Myocyte (in vitro differentiated cells): ENCODE measurements around the gene CD93. TPM values are rescaled to one million over a fixed set of nuclear protein-coding genes. Genes with fewer than 3 reads are reported as not detected.

Source experiments
- DNase-seq: peaks from one replicate; pipeline ENCODE4 v3.0.0-alpha.2; 2012; ENCODE audit warnings: low read depth
- total RNA-seq: library from RNA; depleted of rRNA; stranded (reverse); fragments of >200 nt; gene quantifications from 2 replicates; pipeline ENCODE4 v1.2.3, GENCODE V29; 2014

The CD93 gene
- total RNA-seq, 1 donor from 2014 or later = not detected

DNA sequence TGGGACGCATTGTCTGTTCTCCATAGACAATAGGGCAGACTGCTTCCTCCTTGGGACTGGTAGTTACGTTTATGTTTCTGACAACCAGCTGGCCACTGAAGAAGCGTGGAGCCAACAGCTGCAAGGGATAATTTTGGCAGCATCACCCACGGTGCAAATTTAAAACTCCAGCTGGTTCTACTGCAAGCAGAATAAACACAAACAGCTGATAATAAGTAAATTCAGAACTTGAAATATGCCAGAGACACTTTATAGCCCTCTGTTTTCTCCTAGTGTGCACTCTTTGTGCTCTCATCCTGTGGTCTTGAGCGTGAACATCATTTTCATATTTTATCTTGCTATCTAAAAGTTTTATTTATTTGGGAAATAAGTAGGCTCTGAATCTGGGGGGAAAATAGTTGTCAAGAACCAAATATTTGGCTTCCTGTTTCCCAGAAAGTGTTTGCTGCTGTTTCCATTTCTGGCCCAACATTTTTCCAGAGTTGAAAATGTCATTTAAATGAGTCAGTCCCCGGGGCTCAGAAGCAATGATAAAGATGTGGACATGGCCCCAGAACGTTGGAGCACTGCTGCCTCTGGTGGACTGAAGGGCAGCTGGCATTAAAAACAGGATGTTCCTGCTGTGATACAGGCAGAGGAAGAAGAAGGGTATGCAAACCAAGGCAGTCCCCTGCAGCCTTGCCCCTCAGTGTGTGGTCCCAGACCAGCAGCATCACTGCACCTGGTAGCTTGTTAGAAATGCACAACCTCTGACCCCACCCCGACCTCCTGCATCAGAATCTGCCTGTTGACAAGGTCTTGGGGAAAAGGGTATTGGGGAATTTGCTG, 24.2 kb downstream of the CD93 start:
- peak; percentile 96 for DNase-seq

- DNase-seq = peak; percentile 53
Observed at GRCh38 chr20:23061262-23061661, 24.9 kb downstream of the CD93 start.

- peak; percentile 38 for DNase-seq
Observed at GRCh38 chr20:23060629-23061028, 25.5 kb downstream of the CD93 start.

GRCh38 chr20:23059846-23060245, 26.3 kb downstream of the CD93 start:
- peak; percentile 63 for DNase-seq

- no peak for DNase-seq
Observed at GRCh38 chr20:23059001-23059400, 27.1 kb downstream of the CD93 start.

DNA sequence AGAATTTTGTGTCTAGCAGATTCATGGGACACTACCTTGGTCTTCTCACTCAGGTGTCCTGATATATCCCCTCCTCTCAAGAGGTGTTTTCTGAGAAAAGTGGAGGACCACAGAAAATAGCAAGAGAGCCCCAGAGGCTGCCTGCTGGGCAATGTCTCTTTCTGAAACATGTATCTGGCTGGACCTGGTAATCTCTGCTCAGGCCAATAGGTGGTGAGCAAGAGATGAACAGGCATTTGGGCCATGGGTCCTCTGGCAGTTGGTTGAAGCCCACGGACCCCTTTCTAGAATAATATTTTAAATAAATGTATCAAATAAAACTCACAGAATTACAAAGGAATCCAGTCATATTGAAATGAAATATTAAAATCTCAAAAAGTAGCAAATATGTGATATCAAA, 27.9 kb downstream of the CD93 start:
- DNase-seq = no peak

DNA sequence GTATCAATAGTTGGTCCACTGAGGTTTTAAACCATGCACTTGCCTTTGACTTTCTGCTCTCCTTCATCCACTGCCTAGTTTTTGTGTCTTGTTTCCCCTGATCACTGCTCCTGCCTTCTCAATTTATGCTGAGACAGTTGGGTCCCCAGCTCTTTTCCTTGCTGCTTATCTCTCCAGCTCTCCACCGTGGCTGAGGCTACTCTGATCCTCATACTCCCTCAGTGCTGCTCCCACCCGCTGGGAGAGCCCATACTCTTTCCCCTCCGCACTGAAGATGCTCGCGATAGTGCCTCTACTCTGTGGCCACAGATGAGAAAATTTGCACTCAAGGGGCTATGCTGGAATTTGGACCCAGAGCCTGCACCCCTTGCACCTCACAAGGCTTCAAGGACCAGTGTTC, 33.2 kb downstream of the CD93 start:
- no peak for DNase-seq

GRCh38 chr20:23050847-23051627, 35.1 kb downstream of the CD93 start:
- DNase-seq = peak; percentile 91

DNA sequence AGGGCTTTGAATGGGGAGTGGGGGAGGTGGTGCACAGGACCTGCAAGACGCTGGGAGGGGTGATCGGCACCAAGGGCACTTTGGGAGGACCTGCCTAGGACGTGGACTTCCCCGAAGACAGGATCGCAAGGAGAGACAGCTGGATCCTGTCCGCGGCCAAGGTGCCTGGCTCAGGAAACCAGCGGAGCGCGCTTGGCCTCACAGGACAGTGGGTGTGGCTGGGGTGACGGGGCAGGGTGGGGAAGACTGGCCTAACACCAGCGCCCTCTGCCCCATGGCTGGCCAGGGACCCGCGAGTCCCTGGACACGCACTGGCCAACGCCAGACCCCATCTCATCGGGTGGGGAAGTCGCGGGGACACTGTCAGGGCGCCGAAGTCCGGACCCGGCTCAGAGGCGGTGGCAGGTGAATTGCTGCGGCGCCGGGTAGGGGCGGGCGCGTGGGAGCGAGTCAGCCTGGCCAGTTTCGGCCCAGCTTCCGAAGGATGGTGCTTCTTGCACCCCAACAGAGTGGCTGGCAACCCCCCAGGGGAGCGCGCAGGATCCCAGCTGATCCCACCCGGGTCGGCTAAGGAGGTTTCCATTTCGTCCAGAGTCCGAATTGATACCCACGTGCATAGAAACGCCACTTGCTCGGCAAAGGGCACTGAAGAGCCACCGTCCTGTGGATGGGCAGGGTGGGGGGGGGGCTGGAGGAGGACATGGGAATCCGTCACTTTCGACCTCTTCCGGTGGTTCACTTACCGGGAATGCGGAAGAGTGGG, 35.9 kb downstream of the CD93 start:
- peak; percentile 60 for DNase-seq

- peak; percentile 82 for DNase-seq
Observed at GRCh38 chr20:23049201-23050075, 36.7 kb downstream of the CD93 start, which contains the start of gene THBD. THBD (minus strand) TSS chr20:23049672; CDS start chr20:23049504, 168 bp downstream.

DNA sequence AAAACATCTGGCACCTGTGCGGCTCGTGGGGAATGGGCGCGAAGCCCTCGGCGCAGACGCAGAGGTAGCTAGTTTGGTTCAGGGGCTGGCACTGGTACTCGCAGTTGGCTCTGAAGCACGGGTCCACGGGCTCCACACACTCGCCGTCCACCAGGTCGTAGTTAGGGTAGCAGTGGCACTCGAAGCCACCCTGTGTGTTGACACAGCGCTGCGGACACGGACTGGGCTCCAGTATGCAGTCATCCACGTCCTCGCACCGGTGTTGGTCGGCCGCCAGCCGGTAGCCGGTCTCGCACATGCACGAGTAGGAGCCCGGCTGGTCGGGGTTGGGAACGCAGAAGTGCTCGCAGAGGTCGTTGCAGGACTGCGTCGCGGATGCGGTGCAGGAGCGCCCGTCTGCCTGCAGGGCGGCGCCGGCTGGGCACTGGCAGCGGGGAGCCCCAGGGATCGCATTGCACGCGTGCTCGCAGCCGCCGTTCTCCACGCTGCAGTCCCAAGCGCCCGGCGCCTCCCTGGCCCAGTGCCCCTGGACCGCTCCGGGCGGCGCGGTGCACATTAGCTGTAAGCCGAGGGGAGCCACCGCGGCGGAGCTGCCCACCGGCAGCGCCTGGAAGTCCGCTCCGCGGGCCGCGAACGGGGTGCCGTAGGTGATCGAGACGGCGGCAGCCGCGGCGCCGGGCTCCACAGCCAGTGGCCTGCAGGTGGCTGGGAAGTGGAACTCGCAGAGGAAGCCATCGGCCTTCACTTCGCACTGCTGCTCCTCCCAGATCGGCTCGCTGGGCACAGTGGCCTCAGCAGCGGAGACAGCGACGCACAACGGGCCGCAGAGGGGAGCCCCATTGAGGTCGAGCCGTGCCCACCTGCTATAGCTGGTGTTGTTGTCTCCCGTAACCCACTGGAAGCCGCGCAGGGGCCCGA, 37.6 kb downstream of the CD93 start:
- DNase-seq = peak; percentile 75

- DNase-seq = no peak
Observed at GRCh38 chr20:23047738-23048214, 38.3 kb downstream of the CD93 start.

GRCh38 chr20:23047001-23047737, 39.0 kb downstream of the CD93 start:
- no peak for DNase-seq

GRCh38 chr20:23046431-23046830, 39.7 kb downstream of the CD93 start:
- DNase-seq = peak; percentile 52

GRCh38 chr20:23043376-23043775, 42.7 kb downstream of the CD93 start:
- no peak for DNase-seq

DNA sequence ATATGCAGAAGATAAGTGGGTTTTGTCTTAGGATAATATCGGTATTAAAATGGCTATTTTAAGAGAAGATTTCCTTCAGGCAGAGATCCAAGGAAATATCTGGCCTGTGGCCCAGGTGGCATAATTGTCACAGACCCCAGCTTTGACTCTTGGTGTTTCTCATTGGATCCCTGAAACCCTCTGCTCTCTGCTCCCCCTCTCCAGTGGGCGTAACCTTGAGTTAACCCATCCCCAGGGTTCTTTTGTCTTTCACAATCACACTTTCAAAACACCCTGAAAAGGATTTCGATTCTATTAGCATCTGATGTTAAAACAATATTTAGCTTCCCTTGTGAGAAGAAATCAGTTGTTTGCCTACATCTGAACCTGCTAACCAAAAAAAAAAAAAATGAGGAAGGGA, 43.9 kb downstream of the CD93 start:
- DNase-seq = no peak

DNA sequence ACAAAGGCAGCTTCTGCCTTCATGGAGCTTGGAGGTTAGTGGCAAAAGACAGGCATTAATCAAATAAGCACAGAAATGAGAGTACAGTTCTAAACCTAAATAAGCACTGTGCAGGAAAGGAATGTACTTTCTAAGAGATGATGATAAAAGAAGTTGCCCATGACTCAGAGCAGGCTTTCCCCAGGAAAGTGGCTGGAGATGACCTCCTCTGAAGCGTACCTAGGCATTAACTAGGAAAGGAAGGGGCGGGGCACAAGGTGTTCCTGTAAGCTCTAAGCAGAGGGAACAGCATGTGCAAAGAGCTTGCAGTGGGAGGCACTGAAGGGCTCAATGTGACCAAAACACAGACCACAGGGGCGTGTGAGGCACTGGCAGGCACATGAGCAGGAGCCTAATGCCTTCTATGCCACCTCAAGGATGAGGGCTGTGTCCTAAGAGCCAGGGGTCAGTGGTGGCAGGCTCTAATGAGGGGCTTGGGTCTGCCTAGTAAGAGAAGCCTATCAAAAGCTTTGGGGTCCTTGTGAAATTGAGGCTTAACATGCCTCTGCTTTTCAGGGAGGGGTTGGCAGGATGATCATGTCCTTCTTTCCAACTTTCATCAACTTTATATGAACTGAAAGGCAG, 46.1 kb downstream of the CD93 start:
- no peak for DNase-seq
